KOPT-K1 (cell line): ENCODE data around the gene AGBL1.

Experiments used
- H3K27ac ChIP-seq: fragments of 200-600 bp; sonication (generic); 2 replicates; pipeline ENCODE4 v1.5.1; 2016; ENCODE audit warnings: antibody characterized with exemption, mild to moderate bottlenecking, low read depth, low read length; ENCODE audit not compliant: poor library complexity, severe bottlenecking
- H3K36me3 ChIP-seq: fragments of 200-600 bp; sonication (generic); 2 replicates; pipeline ENCODE4 v1.5.1; 2017; ENCODE audit warnings: antibody characterized with exemption, mild to moderate bottlenecking, low read length, moderate library complexity; ENCODE audit not compliant: insufficient read depth
- H3K9me3 ChIP-seq: fragments of 200-600 bp; sonication (generic); 2 replicates; pipeline ENCODE4 v1.5.1; 2017; ENCODE audit warnings: antibody characterized with exemption, low read length, mild to moderate bottlenecking; ENCODE audit not compliant: insufficient read depth, poor library complexity, severe bottlenecking

AGBL1 gene

DNA sequence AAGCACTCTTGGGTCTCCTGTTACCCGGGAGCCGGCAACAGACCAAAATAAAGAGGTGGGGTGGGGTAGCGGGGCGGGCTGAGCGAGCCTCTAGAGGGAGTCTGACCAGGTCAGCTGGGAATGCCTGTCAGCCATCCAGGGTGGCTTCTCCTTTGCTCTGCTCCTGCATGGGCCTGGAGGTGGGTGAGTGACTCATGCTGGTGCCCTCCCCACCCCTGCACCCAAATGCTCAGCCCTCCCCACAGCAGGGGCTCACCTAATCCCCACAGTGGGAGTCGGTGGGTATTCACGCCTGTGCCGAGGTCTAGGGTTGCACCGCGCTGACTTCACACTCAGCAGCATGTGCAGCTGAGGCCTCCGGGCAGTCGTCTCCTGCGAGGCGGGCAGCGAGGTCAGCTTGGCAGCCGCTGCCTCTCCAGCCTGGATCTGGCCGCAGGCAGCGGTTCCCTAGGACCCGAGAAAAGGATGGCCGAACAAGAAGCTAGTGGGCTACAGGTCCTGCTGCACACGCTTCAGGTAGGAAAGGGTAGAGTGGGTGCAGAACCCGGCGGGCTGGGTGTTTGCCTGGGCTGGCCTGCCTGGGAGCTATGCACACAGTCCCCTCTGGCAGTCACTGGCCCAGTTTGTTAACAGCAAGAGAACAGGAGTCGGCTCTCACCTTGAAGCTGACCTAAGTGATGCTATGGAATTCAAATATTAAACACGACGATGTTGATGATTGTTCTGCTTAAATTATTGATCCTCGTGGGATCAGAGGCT is at the start of gene AGBL1:
Gene AGBL1 (plus strand): TSS at position 364 of the 759 bp plus-strand sequence.
- Histone ChIP-seq H3K36me3 (no peaks in the 10 kb centered on the region), H3K9me3 (no peaks in the 10 kb centered on the region), H3K27ac (no peak within 1 kb of the TSS)

DNA sequence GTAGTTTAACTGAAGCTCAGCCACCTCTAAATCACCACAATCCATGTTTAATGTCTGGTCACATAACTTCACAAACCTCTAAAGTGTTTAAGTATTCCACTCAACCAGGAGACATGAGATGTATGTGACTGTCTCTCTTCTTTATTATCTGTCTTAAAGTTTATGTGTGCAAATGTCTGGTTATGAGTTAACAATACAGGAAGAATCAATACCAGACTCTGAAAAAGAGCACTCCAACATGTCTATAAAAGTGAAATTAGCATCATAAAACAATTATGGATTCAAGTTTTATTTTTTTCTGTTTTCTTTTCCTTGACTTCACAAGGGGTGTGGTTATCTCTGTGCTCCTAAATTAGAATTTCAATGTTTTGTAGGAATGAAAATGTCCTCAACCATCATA is 44.8 kb upstream of the AGBL1 start:
- Histone ChIP-seq H3K27ac (no peak overlapping the region), H3K36me3 (no peaks in the 10 kb centered on the region), H3K9me3 (no peaks in the 10 kb centered on the region)

DNA sequence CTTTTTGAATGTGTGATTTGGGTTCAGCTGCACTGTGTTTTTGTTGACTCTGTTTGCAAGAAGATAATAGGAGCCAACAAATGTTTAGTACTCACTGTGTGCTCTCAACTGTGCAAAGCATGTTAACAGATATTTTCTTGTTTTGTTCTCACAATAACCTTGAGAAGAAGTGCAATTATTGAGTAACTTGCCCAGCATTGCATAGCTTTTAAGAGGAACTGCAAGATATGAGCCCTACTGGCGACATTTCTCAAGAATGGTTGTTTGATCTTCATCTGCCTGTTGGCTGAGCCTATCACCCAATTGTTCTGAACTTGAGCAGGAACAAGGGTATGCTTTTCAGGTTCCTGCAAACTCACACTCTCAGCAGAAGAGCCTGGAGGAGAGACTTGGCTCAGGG is 43.4 kb upstream of the AGBL1 start:
- H3K9me3 ChIP-seq = no peaks in the 10 kb centered on the region
- no peak overlapping the region for H3K27ac ChIP-seq
- H3K36me3 ChIP-seq = no peaks in the 10 kb centered on the region

GRCh38 chr15:86038491-86038890 is 41.2 kb upstream of the AGBL1 start:
- H3K9me3 ChIP-seq = no peaks in the 10 kb centered on the region
- H3K27ac ChIP-seq = no peak overlapping the region
- H3K36me3 ChIP-seq = no peaks in the 10 kb centered on the region

GRCh38 chr15:86040356-86041033 is 39.2 kb upstream of the AGBL1 start:
- no peaks in the 10 kb centered on the region for H3K36me3 ChIP-seq
- H3K27ac ChIP-seq = peak overlapping the region; percentile 39
- H3K9me3 ChIP-seq = no peaks in the 10 kb centered on the region

- Histone ChIP-seq H3K9me3 (no peaks in the 10 kb centered on the region), H3K27ac (no peak overlapping the region), H3K36me3 (no peaks in the 10 kb centered on the region)
Observed at GRCh38 chr15:86041399-86041798, 38.3 kb upstream of the AGBL1 start.

DNA sequence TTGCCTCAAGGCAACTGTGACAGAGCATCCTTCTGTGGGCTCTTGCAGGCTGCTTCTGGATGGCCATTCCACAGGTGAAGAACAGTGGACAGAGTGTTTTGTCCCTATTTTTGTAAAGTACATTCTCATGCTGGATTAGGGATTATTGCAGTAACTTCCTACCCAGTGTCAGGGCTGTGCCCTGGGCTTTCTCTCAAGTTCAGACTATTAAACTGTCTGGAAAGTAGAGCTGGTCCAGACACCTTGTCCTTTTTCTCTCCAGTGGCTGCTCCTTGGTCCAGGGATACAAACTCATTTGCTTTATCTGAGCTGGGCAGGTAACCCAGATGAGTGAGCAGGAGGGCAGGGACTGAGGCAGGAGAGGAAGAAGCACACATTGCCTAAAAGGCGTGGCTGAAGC is 37.4 kb upstream of the AGBL1 start:
- no peak overlapping the region for H3K27ac ChIP-seq
- no peaks in the 10 kb centered on the region for H3K36me3 ChIP-seq
- no peaks in the 10 kb centered on the region for H3K9me3 ChIP-seq

GRCh38 chr15:86044981-86045380 is 34.7 kb upstream of the AGBL1 start:
- H3K36me3 ChIP-seq = no peaks in the 10 kb centered on the region
- peak overlapping the region; percentile 30 for H3K27ac ChIP-seq
- H3K9me3 ChIP-seq = no peaks in the 10 kb centered on the region

DNA sequence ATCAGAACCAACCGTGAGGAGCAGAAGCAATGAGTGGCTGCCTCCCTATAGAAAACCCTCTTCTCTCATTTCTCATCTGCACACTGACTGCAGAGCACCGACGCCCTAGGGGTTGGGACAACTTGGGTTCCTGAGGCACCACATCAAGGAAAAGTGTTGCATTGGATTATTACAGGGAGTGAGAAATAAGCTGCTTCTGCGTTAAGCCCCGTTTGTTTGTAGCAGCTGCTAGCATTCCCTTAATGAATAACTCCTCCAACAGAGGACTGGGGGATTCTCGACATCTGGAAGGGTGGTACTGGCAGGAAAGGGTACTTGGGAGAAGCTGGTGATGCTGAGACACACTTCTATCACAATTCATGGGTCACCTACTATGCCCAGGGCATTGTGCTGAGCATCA is 25.3 kb upstream of the AGBL1 start:
- Histone ChIP-seq H3K27ac (no peak overlapping the region), H3K9me3 (no peaks in the 10 kb centered on the region), H3K36me3 (no peaks in the 10 kb centered on the region)

DNA sequence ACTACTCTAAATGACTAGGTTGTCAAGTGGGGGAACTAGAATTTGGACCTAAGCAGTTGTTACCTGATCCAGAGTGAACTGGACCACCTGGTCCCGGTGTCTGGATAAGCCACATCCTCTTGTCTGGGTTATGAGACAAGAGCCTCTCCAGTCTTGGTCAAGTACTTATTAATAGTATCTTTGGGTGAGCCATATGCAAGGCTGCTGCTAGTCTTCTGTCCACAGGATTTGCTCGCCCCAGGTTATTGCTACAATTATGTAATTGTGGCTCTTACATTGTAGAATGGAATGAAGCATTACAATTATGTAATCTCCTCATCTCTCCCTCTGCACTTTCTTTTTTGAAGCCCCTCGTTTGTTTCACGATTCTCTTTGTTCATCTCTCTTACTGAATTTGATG is 24.0 kb upstream of the AGBL1 start:
- H3K27ac ChIP-seq = no peak overlapping the region
- no peaks in the 10 kb centered on the region for H3K9me3 ChIP-seq
- no peaks in the 10 kb centered on the region for H3K36me3 ChIP-seq

DNA sequence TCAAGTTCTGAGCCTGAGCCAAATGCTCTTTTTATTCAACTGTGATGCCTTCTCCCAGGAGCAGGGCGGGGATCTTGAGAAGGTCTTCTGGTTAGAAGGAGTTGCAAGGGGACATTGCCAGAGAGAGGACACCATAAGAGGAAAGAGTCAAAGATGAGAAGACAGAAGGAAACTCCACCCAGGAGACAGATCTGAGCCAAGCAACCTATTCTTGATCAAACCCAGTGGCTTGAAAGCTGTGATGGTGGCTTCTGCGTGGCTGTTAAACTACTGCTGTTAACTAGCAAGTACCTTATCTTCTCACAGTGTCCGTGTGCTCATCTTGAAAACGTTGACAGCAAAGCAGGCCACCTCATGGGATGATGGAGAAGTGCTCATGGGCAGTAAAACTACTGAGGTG is 19.8 kb upstream of the AGBL1 start:
- Histone ChIP-seq H3K27ac (no peak overlapping the region), H3K9me3 (no peaks in the 10 kb centered on the region), H3K36me3 (no peaks in the 10 kb centered on the region)

- H3K36me3 ChIP-seq = no peaks in the 10 kb centered on the region
- no peak overlapping the region for H3K27ac ChIP-seq
- no peaks in the 10 kb centered on the region for H3K9me3 ChIP-seq
Observed at GRCh38 chr15:86060674-86061073, 19.0 kb upstream of the AGBL1 start.

DNA sequence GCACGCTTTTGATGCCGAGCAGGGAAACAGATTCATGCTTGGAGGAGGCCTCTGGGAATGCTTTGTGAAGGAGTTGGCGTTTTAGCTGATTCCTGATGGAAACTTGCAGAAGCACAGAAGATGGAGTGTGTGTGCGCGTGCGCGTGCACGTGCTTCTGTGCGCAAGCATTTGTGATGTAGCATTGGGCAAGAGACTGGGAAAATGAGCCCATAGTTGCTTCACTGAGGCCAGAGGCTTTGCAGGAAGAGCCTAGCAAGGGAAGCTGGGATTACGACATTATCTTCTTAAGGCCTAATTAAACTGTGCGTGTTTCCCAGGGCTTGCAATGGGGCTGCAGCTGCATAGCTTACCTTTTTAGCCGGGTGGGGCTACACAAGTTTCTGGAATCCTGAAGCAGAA is 18.1 kb upstream of the AGBL1 start:
- Histone ChIP-seq H3K27ac (no peak overlapping the region), H3K36me3 (no peaks in the 10 kb centered on the region)

GRCh38 chr15:86062646-86063243 is 16.9 kb upstream of the AGBL1 start:
- no peaks in the 10 kb centered on the region for H3K9me3 ChIP-seq
- H3K36me3 ChIP-seq = no peaks in the 10 kb centered on the region
- H3K27ac ChIP-seq = peak overlapping the region; percentile 13

More for the DNA sequence above, 18.1 kb upstream of the AGBL1 start:
- H3K9me3 ChIP-seq = no peaks in the 10 kb centered on the region

- Histone ChIP-seq H3K9me3 (no peaks in the 10 kb centered on the region), H3K36me3 (no peaks in the 10 kb centered on the region), H3K27ac (no peak overlapping the region)
Observed at GRCh38 chr15:86063356-86064095, 16.1 kb upstream of the AGBL1 start.
